ENCODE data around the gene SQOR.

Gene SQOR

GRCh38 chr15:45594835-45595530 is 39.8 kb upstream of the SQOR start:
- Histone ChIP-seq H3K27me3 (ENCODE audit: control insufficient read depth in 1 of 2, insufficient read depth in 2 of 2, low read length in 2 of 2) (no peaks in the 10 kb centered on the region), H3K36me3 (ENCODE audit: control insufficient read depth in 1 of 2, insufficient read depth in 2 of 2, low read length in 2 of 2) (peaks cover 0 to 20% of the 10 kb centered on the region in 2 donors), H3K27ac (ENCODE audit: low read depth, low read length) (no peak overlapping the region), H3K9ac (ENCODE audit: low read depth in 1 of 2, low read length in 2 of 2) (no peak overlapping the region), H3K4me3 (ENCODE audit: low read depth in 1 of 2, low read length in 2 of 2) (no peak overlapping the region), H3K9me3 (ENCODE audit: control insufficient read depth in 1 of 2, low read length in 2 of 2) (no peaks in the 10 kb centered on the region), H3K4me1 (ENCODE audit: control insufficient read depth in 1 of 2, insufficient read depth in 2 of 2, low read length in 2 of 2) (peaks cover 0 to 3% of the 10 kb centered on the region in 2 donors)

DNA sequence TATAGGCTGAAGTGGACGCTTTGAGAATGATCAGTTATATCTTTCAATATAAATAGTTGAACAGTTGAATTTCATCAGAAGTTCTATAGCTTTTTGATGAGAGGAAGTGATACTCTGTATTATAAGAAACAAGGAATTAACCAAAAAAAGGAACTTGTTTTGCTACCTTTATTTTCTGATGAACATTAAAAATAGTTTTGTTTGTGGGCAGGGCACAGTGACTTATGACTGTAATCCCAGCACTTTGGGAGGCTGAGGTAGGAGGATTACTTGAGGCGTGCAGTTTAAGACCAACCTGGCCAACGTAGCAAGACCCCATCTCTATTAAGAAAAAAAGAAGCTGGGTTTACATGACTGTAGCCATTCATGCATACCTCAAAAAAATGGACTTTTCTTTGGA is 30.9 kb upstream of the SQOR start:
- no peaks in the 10 kb centered on the region for H3K9me3 ChIP-seq (ENCODE audit: control insufficient read depth in 1 of 2, low read length in 2 of 2)
- no peak overlapping the region for H3K27ac ChIP-seq (ENCODE audit: low read depth, low read length)
- no peak overlapping the region for H3K4me3 ChIP-seq (ENCODE audit: low read depth in 1 of 2, low read length in 2 of 2)
- no peaks in the 10 kb centered on the region for H3K27me3 ChIP-seq (ENCODE audit: control insufficient read depth in 1 of 2, insufficient read depth in 2 of 2, low read length in 2 of 2)
- no peaks in the 10 kb centered on the region for H3K4me1 ChIP-seq (ENCODE audit: control insufficient read depth in 1 of 2, insufficient read depth in 2 of 2, low read length in 2 of 2)
- no peak overlapping the region for H3K9ac ChIP-seq (ENCODE audit: low read depth in 1 of 2, low read length in 2 of 2)
- H3K36me3 ChIP-seq (ENCODE audit: control insufficient read depth in 1 of 2, insufficient read depth in 2 of 2, low read length in 2 of 2): peaks cover 0 to 31% of the 10 kb centered on the region in 2 donors

DNA sequence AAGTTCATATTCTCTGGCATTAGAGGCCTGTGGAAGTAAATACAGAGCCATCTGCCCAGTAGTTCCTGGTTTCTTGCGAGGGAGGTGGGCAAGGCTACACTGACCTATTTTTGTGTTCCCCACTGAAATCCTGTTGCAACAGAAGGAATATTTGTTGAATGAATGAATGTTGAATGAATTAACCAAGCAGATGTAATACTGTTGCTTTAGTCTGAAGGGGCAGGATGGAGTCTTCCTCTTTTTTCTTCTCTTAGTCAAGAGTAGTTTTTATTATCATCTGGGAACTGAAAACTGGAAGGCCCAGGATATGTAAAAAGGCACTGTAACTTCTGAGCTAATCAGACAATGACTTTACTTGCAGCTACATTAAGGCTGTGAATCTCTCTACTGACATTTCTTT is 30.5 kb upstream of the SQOR start:
- Histone ChIP-seq H3K9ac (ENCODE audit: low read depth in 1 of 2, low read length in 2 of 2) (no peak overlapping the region), H3K4me3 (ENCODE audit: low read depth in 1 of 2, low read length in 2 of 2) (no peak overlapping the region), H3K9me3 (ENCODE audit: control insufficient read depth in 1 of 2, low read length in 2 of 2) (no peaks in the 10 kb centered on the region), H3K27ac (ENCODE audit: low read depth, low read length) (no peak overlapping the region), H3K4me1 (ENCODE audit: control insufficient read depth in 1 of 2, insufficient read depth in 2 of 2, low read length in 2 of 2) (no peaks in the 10 kb centered on the region), H3K27me3 (ENCODE audit: control insufficient read depth in 1 of 2, insufficient read depth in 2 of 2, low read length in 2 of 2) (no peaks in the 10 kb centered on the region), H3K36me3 (ENCODE audit: control insufficient read depth in 1 of 2, insufficient read depth in 2 of 2, low read length in 2 of 2) (peaks cover 0 to 31% of the 10 kb centered on the region in 2 donors)

DNA sequence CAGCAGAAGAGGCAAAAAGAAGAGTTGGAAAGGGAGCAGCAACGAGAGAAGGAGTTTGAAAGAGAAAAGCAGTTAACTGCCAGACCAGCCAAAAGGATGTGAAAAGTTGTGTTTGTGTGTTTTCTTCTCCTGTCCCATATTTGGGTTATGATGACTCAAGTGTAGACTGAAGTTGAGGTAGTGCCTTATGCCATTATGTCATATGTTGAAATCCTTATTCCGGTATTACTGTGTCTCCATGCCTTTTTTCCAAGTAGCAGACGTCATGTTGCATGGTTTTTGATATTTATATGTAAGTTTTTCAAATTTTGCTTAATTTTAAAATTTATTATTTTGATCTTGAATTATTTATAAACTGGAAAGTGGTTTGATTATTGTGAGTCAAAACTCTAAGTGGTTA is 28.4 kb upstream of the SQOR start:
- Histone ChIP-seq H3K27ac (ENCODE audit: low read depth, low read length) (no peak overlapping the region), H3K9ac (ENCODE audit: low read depth in 1 of 2, low read length in 2 of 2) (no peak overlapping the region), H3K36me3 (ENCODE audit: control insufficient read depth in 1 of 2, insufficient read depth in 2 of 2, low read length in 2 of 2) (peaks cover 0 to 31% of the 10 kb centered on the region in 2 donors), H3K27me3 (ENCODE audit: control insufficient read depth in 1 of 2, insufficient read depth in 2 of 2, low read length in 2 of 2) (no peaks in the 10 kb centered on the region), H3K4me3 (ENCODE audit: low read depth in 1 of 2, low read length in 2 of 2) (no peak overlapping the region), H3K9me3 (ENCODE audit: control insufficient read depth in 1 of 2, low read length in 2 of 2) (no peaks in the 10 kb centered on the region), H3K4me1 (ENCODE audit: control insufficient read depth in 1 of 2, insufficient read depth in 2 of 2, low read length in 2 of 2) (no peaks in the 10 kb centered on the region)

- H3K9me3 ChIP-seq (ENCODE audit: control insufficient read depth in 1 of 2, low read length in 2 of 2): no peaks in the 10 kb centered on the region
- H3K27ac ChIP-seq (ENCODE audit: low read depth, low read length): no peak overlapping the region
- H3K36me3 ChIP-seq (ENCODE audit: control insufficient read depth in 1 of 2, insufficient read depth in 2 of 2, low read length in 2 of 2): peaks cover 0 to 31% of the 10 kb centered on the region in 2 donors
- H3K27me3 ChIP-seq (ENCODE audit: control insufficient read depth in 1 of 2, insufficient read depth in 2 of 2, low read length in 2 of 2): no peaks in the 10 kb centered on the region
- H3K9ac ChIP-seq (ENCODE audit: low read depth in 1 of 2, low read length in 2 of 2): no peak overlapping the region
- no peaks in the 10 kb centered on the region for H3K4me1 ChIP-seq (ENCODE audit: control insufficient read depth in 1 of 2, insufficient read depth in 2 of 2, low read length in 2 of 2)
- H3K4me3 ChIP-seq (ENCODE audit: low read depth in 1 of 2, low read length in 2 of 2): no peak overlapping the region
Measured at GRCh38 chr15:45606841-45607240, 28.0 kb upstream of the SQOR start.

DNA sequence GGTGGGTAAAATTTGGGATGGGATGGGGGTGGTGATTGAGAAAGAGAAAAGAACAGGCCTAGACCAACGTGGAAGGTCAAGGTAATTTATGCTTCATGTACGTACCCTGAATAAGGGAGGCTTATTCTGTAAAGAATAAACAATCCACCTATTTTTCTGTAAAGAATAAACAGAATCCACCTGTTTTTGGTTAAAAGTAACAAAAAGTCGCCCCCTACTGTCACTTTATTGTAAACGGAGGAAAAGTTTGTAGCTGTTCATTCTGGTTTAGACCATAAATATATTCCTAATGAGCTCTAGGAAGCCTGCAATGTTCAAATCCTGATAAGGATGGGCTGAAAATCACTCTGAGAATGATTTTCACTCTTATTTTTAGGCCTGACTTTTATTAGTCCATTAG is 23.5 kb upstream of the SQOR start:
- H3K36me3 ChIP-seq (ENCODE audit: control insufficient read depth in 1 of 2, insufficient read depth in 2 of 2, low read length in 2 of 2): peaks cover 0 to 18% of the 10 kb centered on the region in 2 donors
- H3K27ac ChIP-seq (ENCODE audit: low read depth, low read length): no peak overlapping the region
- H3K4me3 ChIP-seq (ENCODE audit: low read depth in 1 of 2, low read length in 2 of 2): no peak overlapping the region
- no peaks in the 10 kb centered on the region for H3K27me3 ChIP-seq (ENCODE audit: control insufficient read depth in 1 of 2, insufficient read depth in 2 of 2, low read length in 2 of 2)
- H3K9ac ChIP-seq (ENCODE audit: low read depth in 1 of 2, low read length in 2 of 2): no peak overlapping the region
- H3K4me1 ChIP-seq (ENCODE audit: control insufficient read depth in 1 of 2, insufficient read depth in 2 of 2, low read length in 2 of 2): no peaks in the 10 kb centered on the region
- no peaks in the 10 kb centered on the region for H3K9me3 ChIP-seq (ENCODE audit: control insufficient read depth in 1 of 2, low read length in 2 of 2)

GRCh38 chr15:45612790-45613415 is 21.9 kb upstream of the SQOR start:
- peaks cover 0 to 5% of the 10 kb centered on the region in 2 donors for H3K4me1 ChIP-seq (ENCODE audit: control insufficient read depth in 1 of 2, insufficient read depth in 2 of 2, low read length in 2 of 2)
- no peak overlapping the region for H3K27ac ChIP-seq (ENCODE audit: low read depth, low read length)
- H3K27me3 ChIP-seq (ENCODE audit: control insufficient read depth in 1 of 2, insufficient read depth in 2 of 2, low read length in 2 of 2): no peaks in the 10 kb centered on the region
- H3K36me3 ChIP-seq (ENCODE audit: control insufficient read depth in 1 of 2, insufficient read depth in 2 of 2, low read length in 2 of 2): peaks cover 0 to 6% of the 10 kb centered on the region in 2 donors
- no peak overlapping the region for H3K9ac ChIP-seq (ENCODE audit: low read depth in 1 of 2, low read length in 2 of 2)
- H3K9me3 ChIP-seq (ENCODE audit: control insufficient read depth in 1 of 2, low read length in 2 of 2): no peaks in the 10 kb centered on the region
- peak overlapping the region in 1 of 2 donors; percentile 5 for H3K4me3 ChIP-seq (ENCODE audit: low read depth in 1 of 2, low read length in 2 of 2)

- Histone ChIP-seq H3K27me3 (ENCODE audit: control insufficient read depth in 1 of 2, insufficient read depth in 2 of 2, low read length in 2 of 2) (no peaks in the 10 kb centered on the region), H3K36me3 (ENCODE audit: control insufficient read depth in 1 of 2, insufficient read depth in 2 of 2, low read length in 2 of 2) (no peaks in the 10 kb centered on the region), H3K4me3 (ENCODE audit: low read depth in 1 of 2, low read length in 2 of 2) (no peak overlapping the region), H3K4me1 (ENCODE audit: control insufficient read depth in 1 of 2, insufficient read depth in 2 of 2, low read length in 2 of 2) (peaks cover 0 to 5% of the 10 kb centered on the region in 2 donors), H3K9me3 (ENCODE audit: control insufficient read depth in 1 of 2, low read length in 2 of 2) (no peaks in the 10 kb centered on the region), H3K27ac (ENCODE audit: low read depth, low read length) (no peak overlapping the region), H3K9ac (ENCODE audit: low read depth in 1 of 2, low read length in 2 of 2) (no peak overlapping the region)
Measured at GRCh38 chr15:45616901-45617323, 17.9 kb upstream of the SQOR start.

GRCh38 chr15:45618813-45619212 is 16.0 kb upstream of the SQOR start:
- no peaks in the 10 kb centered on the region for H3K27me3 ChIP-seq (ENCODE audit: control insufficient read depth in 1 of 2, insufficient read depth in 2 of 2, low read length in 2 of 2)
- H3K27ac ChIP-seq (ENCODE audit: low read depth, low read length): no peak overlapping the region
- no peaks in the 10 kb centered on the region for H3K36me3 ChIP-seq (ENCODE audit: control insufficient read depth in 1 of 2, insufficient read depth in 2 of 2, low read length in 2 of 2)
- no peaks in the 10 kb centered on the region for H3K9me3 ChIP-seq (ENCODE audit: control insufficient read depth in 1 of 2, low read length in 2 of 2)
- peaks cover 0 to 5% of the 10 kb centered on the region in 2 donors for H3K4me1 ChIP-seq (ENCODE audit: control insufficient read depth in 1 of 2, insufficient read depth in 2 of 2, low read length in 2 of 2)
- H3K4me3 ChIP-seq (ENCODE audit: low read depth in 1 of 2, low read length in 2 of 2): no peak overlapping the region
- H3K9ac ChIP-seq (ENCODE audit: low read depth in 1 of 2, low read length in 2 of 2): no peak overlapping the region

DNA sequence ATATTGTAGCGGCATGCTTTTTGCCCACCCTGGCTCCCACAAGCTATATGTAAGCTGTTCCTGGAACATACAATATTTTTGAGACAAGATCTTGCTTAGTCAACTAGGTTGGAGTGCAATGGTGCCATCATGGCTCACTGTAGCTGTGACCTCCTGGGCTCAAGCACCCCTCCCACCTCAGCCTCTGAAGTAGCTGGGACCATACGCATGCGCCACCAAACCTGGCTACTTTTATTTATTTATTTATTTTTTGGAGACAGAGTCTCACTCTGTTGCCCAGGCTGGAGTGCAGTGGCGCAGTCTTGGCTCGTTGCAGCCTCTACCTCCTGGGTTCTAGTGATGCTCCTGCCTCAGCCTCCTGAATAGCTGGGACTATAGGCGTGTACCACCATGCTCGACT is 6.7 kb upstream of the SQOR start:
- H3K4me1 ChIP-seq (ENCODE audit: control insufficient read depth in 1 of 2, insufficient read depth in 2 of 2, low read length in 2 of 2): peaks cover 4 to 5% of the 10 kb centered on the region in 2 donors
- no peaks in the 10 kb centered on the region for H3K36me3 ChIP-seq (ENCODE audit: control insufficient read depth in 1 of 2, insufficient read depth in 2 of 2, low read length in 2 of 2)
- no peak overlapping the region for H3K4me3 ChIP-seq (ENCODE audit: low read depth in 1 of 2, low read length in 2 of 2)
- no peak overlapping the region for H3K9ac ChIP-seq (ENCODE audit: low read depth in 1 of 2, low read length in 2 of 2)
- peaks cover 0 to 6% of the 10 kb centered on the region in 2 donors for H3K9me3 ChIP-seq (ENCODE audit: control insufficient read depth in 1 of 2, low read length in 2 of 2)
- no peak overlapping the region for H3K27ac ChIP-seq (ENCODE audit: low read depth, low read length)
- no peaks in the 10 kb centered on the region for H3K27me3 ChIP-seq (ENCODE audit: control insufficient read depth in 1 of 2, insufficient read depth in 2 of 2, low read length in 2 of 2)
